WERI-Rb-1 (cell line): ENCODE measurements around the gene AFAP1.

Experiments
- DNase-seq: peaks from one replicate; pipeline ENCODE4 v3.0.0-alpha.2; 2020
- H3K27ac ChIP-seq: fragments of 250-450 bp; sonication (Bioruptor Pico); 2 replicates; pipeline ENCODE4 v1.5.1; 2020; ENCODE audit warnings: mild to moderate bottlenecking, moderate library complexity
- H3K27me3 ChIP-seq: fragments of 250-450 bp; sonication (Bioruptor Pico); 2 replicates; pipeline ENCODE4 v1.5.1; 2021; ENCODE audit warnings: mild to moderate bottlenecking, low read depth, moderate library complexity; ENCODE audit not compliant: insufficient read depth, severe bottlenecking
- H3K36me3 ChIP-seq: fragments of 250-450 bp; sonication (Bioruptor Pico); 2 replicates; pipeline ENCODE4 v1.5.1; 2020; ENCODE audit warnings: mild to moderate bottlenecking, moderate library complexity
- H3K4me3 ChIP-seq: 2 replicates; pipeline ENCODE4 v1.5.1; 2011; ENCODE audit warnings: low read depth, mild to moderate bottlenecking, control low read depth, low read length
- H3K9me3 ChIP-seq: fragments of 250-450 bp; sonication (Bioruptor Pico); 2 replicates; pipeline ENCODE4 v1.5.1; 2021; ENCODE audit warnings: mild to moderate bottlenecking, moderate library complexity; ENCODE audit not compliant: severe bottlenecking
- CTCF ChIP-seq: IDR thresholded peaks from 2 replicates; pipeline ENCODE4 v1.5.1; 2011; ENCODE audit warnings: low read depth, mild to moderate bottlenecking, control low read depth, inconsistent platforms, low read length

AFAP1 gene

GRCh38 chr4:7837597-7838135 lies 102.0 kb downstream of the AFAP1 start:
- H3K27me3 ChIP-seq, result no peaks in the 10 kb centered on the region
- peaks cover 21% of the 10 kb centered on the region for H3K36me3 ChIP-seq

GRCh38 chr4:7831858-7832730 lies 107.6 kb downstream of the AFAP1 start:
- DNase-seq, result no peak
- peaks cover 6% of the 10 kb centered on the region for H3K36me3 ChIP-seq
- no peaks in the 10 kb centered on the region for H3K27me3 ChIP-seq
- H3K27ac ChIP-seq, result peak overlapping the region; percentile 46
- H3K4me3 ChIP-seq, result no peak overlapping the region
- no peaks in the 10 kb centered on the region for H3K9me3 ChIP-seq
- no peak for TF ChIP-seq CTCF

More at GRCh38 chr4:7837597-7838135, 102.0 kb downstream of the AFAP1 start:
- H3K4me3 ChIP-seq, result no peak overlapping the region
- TF ChIP-seq CTCF, result no peak
- H3K9me3 ChIP-seq, result no peaks in the 10 kb centered on the region
- H3K27ac ChIP-seq, result no peak overlapping the region
- DNase-seq, result no peak

GRCh38 chr4:7831330-7831729 lies 108.3 kb downstream of the AFAP1 start:
- DNase-seq, result peak; percentile 50
- no peak for TF ChIP-seq CTCF

GRCh38 chr4:7830747-7831146 lies 108.9 kb downstream of the AFAP1 start:
- DNase-seq, result no peak
- Histone ChIP-seq H3K36me3 (no peaks in the 10 kb centered on the region; the same call in 1 of the 2 replicates), H3K9me3 (no peaks in the 10 kb centered on the region), H3K27me3 (no peaks in the 10 kb centered on the region), H3K4me3 (no peak overlapping the region), H3K27ac (peak overlapping the region; percentile 21)
- no peak for TF ChIP-seq CTCF

More at GRCh38 chr4:7831330-7831729, 108.3 kb downstream of the AFAP1 start:
- Histone ChIP-seq H3K27ac (peak overlapping the region; percentile 46), H3K36me3 (peaks cover 3% of the 10 kb centered on the region), H3K27me3 (no peaks in the 10 kb centered on the region), H3K9me3 (no peaks in the 10 kb centered on the region), H3K4me3 (no peak overlapping the region)

- no peak for DNase-seq
Measured at GRCh38 chr4:7829652-7830580, 109.7 kb downstream of the AFAP1 start.

More at GRCh38 chr4:7829652-7830580, 109.7 kb downstream of the AFAP1 start:
- Histone ChIP-seq H3K27ac (no peak overlapping the region), H3K9me3 (no peaks in the 10 kb centered on the region), H3K4me3 (no peak overlapping the region), H3K27me3 (no peaks in the 10 kb centered on the region), H3K36me3 (peaks cover 4% of the 10 kb centered on the region)
- no peak for TF ChIP-seq CTCF
